ENCODE measurements around the gene ADAP2. TPM values are rescaled to one million over a fixed set of nuclear protein-coding genes. Genes with fewer than 3 reads are reported as not detected.
"Not testable (repeated sequence)": the region's sequence is repeated elsewhere in the genome, so short reads cannot be mapped to it uniquely, and the experiment has no call there.

The ADAP2 gene
- total and polyA plus RNA-seq, 2 experiments from 2014 or later = 0.94 TPM

DNA sequence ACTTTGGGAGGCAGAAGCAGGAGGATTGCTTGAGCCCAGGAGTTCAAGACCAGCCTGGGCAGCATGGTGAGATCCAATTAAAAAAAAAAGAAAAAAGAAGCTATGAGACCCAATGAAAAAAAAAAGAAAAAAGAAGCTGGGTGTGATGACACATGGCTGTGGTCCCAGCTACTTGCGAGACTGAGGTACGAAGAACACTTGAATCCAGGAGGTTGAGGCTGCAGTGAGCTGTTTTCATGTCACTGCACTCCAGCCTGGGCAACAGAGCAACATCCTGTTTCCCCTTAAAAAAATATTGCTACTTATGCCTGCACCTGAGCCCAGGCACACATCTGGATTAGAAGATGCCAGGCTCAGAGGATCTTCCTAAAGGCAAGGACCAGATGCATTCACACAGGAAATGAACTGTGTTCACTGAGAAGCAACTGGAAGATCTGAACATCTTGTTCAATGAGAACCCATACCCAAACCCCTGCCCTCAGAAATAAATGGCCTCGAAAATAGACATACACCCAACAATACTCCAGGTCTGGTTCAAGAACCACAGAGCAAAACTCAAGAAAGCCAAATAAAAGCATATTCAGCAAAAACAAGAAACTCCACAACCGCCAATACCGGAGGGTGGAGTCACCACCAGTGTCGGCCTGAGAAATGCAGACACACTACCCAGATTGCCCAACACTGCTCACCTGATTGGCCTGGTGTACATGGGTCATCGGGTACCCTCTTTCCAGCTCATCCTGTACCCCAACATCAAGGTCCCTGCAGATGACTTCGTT, 53.5 kb downstream of the ADAP2 start:
- ATAC-seq = no peak
- no peak overlapping the region for H3K4me3 ChIP-seq
- Mint-ChIP-seq H3K4me1 (no peaks in the 10 kb centered on the region; the same call in 2 of the 3 replicates), H3K4me3 (no peak overlapping the region), H3K27ac (no peak overlapping the region), H3K36me3 (ENCODE audit: low read depth) (peaks cover 32% of the 10 kb centered on the region), H3K27me3 (ENCODE audit: insufficient read depth, low read depth, poor library complexity) (peaks cover 4% of the 10 kb centered on the region), H3K9me3 (peaks cover 15% of the 10 kb centered on the region)
- H3K4me2 ChIP-seq = no peak overlapping the region
- H3K36me3 ChIP-seq (ENCODE audit: insufficient read depth) = 0 out of 2 replicates have a peak, but pooled peaks cover 4% of the 10 kb centered on the region
- DNase-seq (ENCODE audit: low spot score) = no peak
- TF ChIP-seq ZNF331 (CRISPR knock-in tag; IDR thresholded peaks at IDR 0.05; ENCODE audit: low read depth) (no peak), CREB1 (CRISPR knock-in tag; IDR thresholded peaks at IDR 0.05; ENCODE audit: low read depth) (no peak), EZH2phosphoT487 (IDR thresholded peaks at IDR 0.05; ENCODE audit: unreplicated experiment) (no peak)
- TF ChIP-seq, protein P1, sequence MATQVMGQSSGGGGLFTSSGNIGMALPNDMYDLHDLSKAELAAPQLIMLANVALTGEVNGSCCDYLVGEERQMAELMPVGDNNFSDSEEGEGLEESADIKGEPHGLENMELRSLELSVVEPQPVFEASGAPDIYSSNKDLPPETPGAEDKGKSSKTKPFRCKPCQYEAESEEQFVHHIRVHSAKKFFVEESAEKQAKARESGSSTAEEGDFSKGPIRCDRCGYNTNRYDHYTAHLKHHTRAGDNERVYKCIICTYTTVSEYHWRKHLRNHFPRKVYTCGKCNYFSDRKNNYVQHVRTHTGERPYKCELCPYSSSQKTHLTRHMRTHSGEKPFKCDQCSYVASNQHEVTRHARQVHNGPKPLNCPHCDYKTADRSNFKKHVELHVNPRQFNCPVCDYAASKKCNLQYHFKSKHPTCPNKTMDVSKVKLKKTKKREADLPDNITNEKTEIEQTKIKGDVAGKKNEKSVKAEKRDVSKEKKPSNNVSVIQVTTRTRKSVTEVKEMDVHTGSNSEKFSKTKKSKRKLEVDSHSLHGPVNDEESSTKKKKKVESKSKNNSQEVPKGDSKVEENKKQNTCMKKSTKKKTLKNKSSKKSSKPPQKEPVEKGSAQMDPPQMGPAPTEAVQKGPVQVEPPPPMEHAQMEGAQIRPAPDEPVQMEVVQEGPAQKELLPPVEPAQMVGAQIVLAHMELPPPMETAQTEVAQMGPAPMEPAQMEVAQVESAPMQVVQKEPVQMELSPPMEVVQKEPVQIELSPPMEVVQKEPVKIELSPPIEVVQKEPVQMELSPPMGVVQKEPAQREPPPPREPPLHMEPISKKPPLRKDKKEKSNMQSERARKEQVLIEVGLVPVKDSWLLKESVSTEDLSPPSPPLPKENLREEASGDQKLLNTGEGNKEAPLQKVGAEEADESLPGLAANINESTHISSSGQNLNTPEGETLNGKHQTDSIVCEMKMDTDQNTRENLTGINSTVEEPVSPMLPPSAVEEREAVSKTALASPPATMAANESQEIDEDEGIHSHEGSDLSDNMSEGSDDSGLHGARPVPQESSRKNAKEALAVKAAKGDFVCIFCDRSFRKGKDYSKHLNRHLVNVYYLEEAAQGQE (IDR thresholded peaks at IDR 0.05; ENCODE audit: unreplicated experiment) = no peak
- no peaks in the 10 kb centered on the region for H3K27me3 ChIP-seq (ENCODE audit: insufficient read depth)
- H2AFZ ChIP-seq = no peak overlapping the region
- H3F3A ChIP-seq (replicated peaks; ENCODE audit: low read depth) = 0 out of 2 replicates have a peak, but pooled peaks cover 8% of the 10 kb centered on the region
- peaks cover 3% of the 10 kb centered on the region; the same call in 1 of the 2 replicates for H3K4me1 ChIP-seq (ENCODE audit: insufficient read depth)
- peaks cover 4% of the 10 kb centered on the region; the same call in 1 of the 2 replicates for H4K20me1 ChIP-seq (replicated peaks; ENCODE audit: insufficient read depth)
- H3K27ac ChIP-seq (ENCODE audit: low read depth) = no peak overlapping the region
- H3K9me2 ChIP-seq (ENCODE audit: insufficient read depth) = peaks cover 7% of the 10 kb centered on the region; the same call in 1 of the 2 replicates
- H3K79me2 ChIP-seq (replicated peaks; ENCODE audit: insufficient read depth) = peaks cover 14% of the 10 kb centered on the region

DNA sequence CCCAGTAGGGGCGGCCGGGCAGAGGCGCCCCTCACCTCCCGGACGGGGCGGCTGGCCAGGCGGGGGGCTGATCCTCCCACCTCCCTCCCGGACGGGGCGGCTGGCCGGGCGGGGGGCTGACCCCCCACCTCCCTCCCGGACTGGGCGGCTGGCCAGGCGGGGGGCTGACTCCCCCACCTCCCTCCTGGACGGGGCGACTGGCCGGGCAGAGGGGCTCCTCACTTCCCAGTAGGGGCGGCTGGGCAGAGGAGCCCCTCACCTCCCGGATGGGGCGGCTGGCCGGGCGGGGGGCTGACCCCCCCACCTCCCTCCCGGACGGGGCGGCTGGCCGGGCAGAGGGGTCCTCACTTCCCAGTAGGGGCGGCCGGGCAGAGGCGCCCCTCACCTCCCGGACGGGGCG, 58.2 kb downstream of the ADAP2 start:
- H2AFZ ChIP-seq; H3K4me3 Mint-ChIP-seq; H3K9me3 Mint-ChIP-seq; H3K27me3 Mint-ChIP-seq (ENCODE audit: insufficient read depth, low read depth, poor library complexity); H3K4me3 ChIP-seq; H3K79me2 ChIP-seq (replicated peaks; ENCODE audit: insufficient read depth); H3K4me1 ChIP-seq (ENCODE audit: insufficient read depth); DNase-seq (ENCODE audit: low spot score); H3K27me3 ChIP-seq (ENCODE audit: insufficient read depth); H3K27ac ChIP-seq (ENCODE audit: low read depth); H3F3A ChIP-seq (replicated peaks; ENCODE audit: low read depth); H3K4me2 ChIP-seq; H3K27ac Mint-ChIP-seq; H3K36me3 ChIP-seq (ENCODE audit: insufficient read depth); ATAC-seq; H3K9me2 ChIP-seq (ENCODE audit: insufficient read depth); H4K20me1 ChIP-seq (replicated peaks; ENCODE audit: insufficient read depth); H3K4me1 Mint-ChIP-seq: not testable (repeated sequence)
- H3K36me3 Mint-ChIP-seq (ENCODE audit: low read depth) = peaks cover 17% of the 10 kb centered on the region

Data from GM23338 (cell line).